Middle frontal gyrus (tissue), 1 donor: ENCODE data around the gene STIMATE.

Experiments used
- DNase-seq: peaks from one replicate; pipeline ENCODE4 v3.0.0-alpha.2; 2015; ENCODE audit warnings: low spot score; ENCODE audit errors: extremely low spot score

STIMATE gene

DNA sequence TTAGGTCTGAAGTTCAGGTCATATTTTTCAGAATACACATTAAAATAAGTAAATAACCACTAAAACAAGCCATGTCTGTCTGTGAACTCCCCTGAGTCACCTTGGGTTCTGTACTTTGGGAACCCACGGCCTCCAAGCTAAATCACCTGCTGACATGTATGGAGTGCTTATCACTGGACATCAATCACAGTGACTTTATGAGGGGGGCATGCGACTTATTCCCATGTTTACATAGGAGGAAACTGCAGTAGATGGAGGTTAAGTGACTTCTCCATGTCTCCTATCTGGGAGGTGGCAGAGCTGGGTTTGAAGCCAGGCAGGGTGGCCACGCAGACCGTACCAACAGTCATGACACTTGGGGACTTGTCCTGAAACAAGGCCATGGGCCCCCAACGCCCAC lies 75.0 kb downstream of the STIMATE start:
- no peak for DNase-seq

DNA sequence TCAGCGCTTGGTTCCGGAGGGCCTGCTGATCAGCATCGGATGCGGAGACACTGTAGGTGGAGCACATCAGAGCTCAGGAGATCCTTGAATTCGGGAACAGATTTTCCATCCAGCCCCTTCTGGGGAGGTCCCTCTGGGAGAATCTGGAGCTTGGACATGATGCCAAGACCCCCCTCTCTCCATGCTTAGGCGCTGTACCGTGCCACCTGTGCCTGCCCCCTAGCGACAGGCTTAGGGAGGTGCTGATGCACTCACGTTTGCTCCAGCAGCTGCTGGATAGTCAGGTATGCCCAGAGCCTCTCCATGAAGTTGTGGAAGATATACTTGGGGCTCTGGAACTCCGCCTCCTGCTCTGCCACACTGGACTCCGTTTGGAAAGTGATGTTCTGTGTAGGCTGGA lies 76.6 kb downstream of the STIMATE start:
- no peak for DNase-seq

DNA sequence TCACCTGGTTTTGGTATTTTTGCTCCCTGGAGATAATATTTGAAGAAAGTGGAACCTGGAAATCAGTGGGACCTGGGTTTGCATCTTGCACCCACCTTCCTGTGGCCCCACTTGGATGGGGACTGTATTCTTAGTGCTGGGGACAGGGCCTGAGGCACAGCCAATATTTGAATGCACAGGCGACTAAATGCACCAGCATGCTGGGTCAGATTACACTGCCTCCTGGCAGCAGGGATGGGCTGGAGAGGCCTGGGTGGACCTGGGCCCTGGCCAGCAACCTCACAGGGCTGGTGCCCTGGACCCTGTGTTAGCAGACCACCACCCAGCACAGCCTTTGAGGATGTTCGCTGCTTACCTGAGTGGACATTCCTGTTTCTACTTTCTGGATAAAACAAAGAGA lies 77.4 kb downstream of the STIMATE start:
- DNase-seq: no peak

DNA sequence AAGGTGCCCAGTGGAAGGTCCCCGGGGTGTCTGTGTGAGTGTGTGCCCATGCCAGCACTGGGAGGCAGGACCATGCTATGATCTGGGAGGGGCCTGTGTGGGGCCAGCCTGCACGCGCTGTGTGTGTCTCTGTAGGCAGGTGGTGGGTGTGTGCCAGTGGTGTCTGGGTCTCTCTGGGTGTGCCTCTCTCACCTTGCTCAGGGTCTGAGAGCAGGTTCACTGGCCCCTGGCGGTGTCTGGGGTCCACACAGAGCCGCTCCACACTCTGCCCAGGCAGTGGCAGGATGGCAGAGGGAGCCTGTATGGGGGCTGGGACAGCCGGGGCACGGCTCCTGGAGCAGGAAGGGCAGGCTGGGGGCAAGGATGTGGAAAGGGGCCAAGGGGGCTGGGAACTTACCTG lies 79.5 kb downstream of the STIMATE start:
- no peak for DNase-seq

DNA sequence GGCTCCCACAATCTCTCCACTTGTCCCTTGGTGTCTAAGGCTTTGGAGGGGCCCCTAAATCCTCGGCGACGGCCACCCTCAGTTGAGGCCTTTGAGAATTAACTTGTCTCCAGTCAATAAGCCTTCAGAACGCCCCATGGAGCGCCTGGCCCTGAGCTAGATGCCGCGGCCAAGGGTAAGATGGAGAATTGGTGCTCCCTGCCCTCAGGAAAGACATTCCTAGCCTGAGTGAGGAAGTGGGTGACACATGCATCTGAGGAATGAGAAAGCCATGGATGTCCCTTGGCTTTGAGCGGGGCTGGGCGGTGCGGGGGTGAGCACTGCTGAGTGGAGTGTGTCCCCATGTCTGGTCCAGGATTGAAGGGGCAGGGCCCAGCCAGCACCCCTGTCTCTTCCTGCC lies 80.1 kb downstream of the STIMATE start:
- no peak for DNase-seq

DNA sequence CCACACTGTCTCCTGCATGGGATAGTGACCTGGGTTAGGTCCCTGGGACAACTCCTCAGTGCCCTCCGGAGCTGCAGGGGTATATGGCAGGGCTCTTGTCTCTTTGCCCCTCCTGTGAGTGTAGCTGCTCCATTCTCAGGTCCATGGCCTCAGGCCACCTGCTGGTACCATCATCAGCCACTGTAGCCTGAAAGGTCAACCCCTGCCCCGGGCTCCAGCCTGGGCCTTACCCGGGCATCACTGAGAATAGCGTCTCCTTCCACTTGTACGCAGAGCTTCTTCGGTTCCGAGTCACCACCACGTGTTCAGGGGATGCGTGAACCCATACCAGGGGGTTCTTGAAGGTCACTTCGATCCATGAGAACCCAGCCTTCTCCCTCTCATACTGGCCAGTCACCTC lies 80.7 kb downstream of the STIMATE start:
- no peak for DNase-seq

DNA sequence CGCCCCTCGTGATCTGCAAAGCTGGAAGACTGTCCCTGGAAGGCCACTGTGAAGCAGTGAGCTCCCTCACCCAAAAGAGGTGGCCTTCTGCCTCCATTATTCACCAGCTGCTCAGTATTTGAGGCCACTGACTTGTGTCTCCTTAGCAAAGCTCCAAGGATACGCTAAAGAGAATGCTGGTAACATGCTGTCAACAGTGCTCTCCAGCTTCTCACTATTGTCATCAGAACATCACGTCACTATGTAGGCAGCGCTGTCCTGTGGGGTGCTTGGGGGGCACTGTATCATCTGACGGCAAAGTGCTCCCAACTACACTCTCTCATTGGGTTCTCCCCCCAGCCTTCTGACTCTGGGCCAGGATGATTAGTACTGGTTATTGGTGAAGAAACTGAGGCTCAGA lies 81.1 kb downstream of the STIMATE start:
- DNase-seq: no peak

DNA sequence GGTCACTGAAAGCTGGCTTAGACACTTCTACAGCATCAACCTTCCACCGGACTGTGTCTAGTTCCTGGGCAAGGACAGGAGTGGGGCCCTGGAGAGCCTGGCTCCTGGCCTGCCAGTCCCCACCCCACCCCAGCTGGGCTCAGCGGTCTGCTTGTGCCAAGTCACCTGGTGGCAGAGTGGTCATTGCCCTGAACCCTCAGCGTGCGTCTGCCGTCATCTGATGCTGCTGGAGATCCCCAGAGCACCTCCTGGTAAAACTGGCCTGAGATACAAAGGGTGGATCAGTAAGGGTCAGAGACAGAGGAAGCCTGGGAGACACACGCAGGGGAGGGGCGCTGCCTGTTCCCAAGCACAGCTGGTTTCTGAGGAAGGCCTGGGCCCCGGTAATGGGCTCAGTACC lies 83.5 kb downstream of the STIMATE start:
- DNase-seq: no peak

DNA sequence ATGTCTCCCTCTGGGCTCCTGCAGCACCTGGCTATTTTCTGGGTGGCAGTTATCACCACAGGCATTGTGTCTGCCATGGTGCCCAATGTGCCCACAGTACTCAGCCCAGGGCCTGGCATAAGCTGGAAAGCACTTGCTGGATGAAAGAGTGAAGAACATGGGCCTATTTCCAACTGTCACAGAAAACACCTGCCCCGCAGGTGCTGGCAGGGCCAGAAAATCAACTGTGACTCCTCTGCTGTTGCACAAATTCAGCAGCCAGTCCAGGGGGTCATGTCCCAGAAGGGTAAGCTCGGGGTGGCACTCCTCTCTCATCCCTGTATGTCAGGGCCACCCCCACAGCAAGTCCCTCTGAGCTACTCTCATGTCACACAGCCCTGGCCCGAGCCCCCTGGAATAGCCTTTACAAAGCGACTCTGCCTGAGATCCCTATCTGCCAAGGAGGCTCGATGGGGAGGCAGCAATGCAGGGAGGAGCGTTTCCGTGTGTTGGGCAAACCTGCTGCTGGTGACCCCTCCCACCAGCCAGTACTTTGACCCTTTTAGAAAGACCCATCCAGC lies 85.8 kb downstream of the STIMATE start:
- no peak for DNase-seq

DNA sequence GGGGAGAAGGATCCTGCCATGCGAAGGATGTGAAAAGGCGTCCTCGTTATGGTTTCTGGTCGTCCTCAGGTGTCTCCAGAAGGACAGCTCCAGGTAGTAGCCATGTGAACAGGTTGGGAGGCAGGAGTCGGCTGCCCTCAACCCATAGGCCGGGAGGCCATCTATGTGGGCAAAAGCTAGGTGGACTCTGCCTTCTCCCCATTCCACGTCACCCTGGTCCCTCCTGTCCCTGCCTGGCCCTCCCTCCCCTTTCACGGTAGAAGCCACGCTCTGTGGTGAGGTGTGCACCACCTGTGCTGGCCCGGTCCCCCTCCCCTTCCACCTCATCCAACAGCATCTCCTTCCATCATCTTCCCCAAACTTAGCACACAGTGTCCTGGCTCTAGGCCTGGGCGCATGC lies 86.4 kb downstream of the STIMATE start:
- DNase-seq: no peak

DNA sequence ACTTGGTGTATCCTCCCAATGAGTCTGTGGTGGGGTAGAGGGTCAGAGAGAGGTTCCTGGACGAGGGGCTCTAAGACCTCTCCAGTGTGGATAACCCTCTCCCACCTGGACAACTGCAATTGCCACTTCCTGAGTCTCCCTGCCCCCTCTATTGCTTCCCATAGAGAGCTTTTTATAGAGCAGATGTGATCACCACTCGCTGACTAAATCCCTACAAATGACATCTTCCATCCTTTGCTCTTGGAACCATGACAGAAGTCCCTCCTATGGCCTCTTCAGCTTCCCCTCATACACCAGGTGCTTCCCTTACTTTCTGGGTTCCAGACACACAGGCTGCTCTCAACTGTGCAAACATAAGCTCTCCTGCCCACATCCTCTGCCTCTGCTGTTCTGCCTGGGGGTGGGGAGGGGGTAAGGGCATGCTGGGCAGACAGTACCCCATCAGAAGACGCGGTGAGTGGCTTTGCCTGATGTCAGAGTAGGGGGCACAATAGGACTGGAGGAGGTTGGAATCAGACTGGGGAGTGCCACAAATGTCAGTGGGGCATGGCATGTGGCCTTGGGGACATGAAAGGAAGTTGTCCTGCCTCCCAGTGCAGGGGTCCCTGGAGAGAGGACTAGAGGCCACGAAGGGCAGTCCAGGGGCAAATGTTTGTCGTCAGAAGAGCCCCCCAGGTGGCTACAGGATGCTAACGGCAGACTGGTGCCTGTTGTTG lies 87.5 kb downstream of the STIMATE start:
- DNase-seq: no peak

DNA sequence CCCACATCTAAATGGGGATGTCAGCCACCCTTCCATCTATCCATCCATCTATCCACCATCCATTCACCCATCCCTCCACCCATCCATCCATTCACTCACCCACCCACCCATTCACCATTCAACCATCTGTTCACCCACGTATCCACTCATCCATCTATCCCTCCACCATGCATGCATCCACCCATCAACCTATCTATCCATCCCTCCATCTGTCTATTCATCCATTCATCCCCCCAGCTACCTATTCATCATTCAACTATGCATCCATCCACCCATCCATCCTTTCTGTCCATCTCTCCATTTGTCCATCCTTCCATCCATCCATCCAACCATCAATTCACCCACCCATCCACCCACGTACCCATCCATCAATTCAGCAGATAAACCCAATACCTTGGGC lies 88.2 kb downstream of the STIMATE start:
- no peak for DNase-seq

DNA sequence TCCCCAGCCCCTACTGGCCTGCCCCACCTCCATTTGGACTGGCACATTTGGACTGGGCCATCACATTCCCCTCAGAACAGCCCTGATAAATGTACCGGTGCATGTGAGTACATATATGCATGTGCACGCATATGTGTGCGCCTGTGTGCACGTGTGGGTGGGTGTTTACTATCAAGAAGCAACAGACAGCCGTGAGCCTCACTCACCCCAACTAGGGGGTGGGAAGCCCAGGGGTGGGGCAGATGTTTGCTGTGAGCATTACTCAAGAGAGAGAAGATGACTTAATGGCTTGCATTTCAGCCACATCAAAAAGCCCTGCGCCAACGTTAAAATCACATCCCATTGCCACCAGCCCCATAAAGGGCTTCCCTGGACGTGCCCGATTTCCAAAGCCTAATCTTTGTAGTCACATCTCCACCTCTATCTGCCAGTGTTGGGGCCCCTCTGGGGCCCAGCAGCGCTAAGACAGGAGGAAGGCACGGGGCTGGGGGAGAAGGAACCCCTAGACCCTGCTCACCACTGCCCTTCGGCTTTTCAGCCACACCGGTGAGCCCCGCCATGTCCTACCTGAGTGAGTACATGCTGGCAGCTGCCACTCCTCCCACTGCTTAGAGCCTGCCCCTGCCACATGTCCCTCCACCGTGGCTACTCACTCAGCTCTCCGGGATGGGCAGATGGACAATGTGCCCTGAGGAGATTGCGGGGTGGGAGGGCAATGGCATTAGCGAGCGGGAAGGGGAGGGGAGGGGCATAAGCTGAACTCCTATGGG lies 91.9 kb downstream of the STIMATE start:
- no peak for DNase-seq

DNA sequence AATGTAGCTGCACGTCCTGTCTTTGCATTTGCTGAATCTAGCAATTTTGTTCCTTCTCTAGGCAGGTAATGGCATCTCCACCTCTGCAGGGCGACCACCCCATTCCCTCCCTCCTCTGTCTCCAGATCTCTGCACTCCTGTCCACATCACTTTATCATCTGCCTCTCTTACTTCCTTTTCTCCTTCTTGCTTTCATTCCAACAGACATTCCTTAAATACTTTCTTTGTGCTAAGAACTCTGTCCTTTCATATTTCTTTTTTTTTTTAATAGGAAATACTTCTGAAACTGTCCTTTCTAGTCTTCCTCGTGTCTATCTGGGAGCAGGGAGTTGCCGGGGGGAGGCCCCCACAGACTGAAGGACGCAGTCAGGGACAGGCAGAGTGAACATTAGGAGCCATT lies 95.5 kb downstream of the STIMATE start:
- no peak for DNase-seq

DNA sequence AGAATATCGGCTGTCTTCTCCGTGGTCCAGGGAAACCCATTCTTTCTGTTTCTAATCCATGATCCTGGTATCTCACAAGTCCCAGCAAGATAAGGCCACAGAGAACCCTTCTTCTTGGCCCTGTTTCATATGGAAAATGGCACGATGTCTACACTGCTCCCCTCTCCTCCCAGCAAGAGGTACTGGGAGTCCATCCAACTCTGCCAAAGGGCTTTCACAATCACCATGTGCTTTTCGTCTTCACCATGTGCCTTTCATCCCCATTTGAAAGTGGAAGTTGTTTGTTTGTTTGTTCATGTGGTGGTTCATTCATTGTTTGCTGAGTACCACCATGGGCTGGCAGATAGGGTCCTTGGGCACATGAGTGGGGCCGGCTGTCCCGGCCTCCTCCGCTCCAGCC lies 97.3 kb downstream of the STIMATE start:
- no peak for DNase-seq

DNA sequence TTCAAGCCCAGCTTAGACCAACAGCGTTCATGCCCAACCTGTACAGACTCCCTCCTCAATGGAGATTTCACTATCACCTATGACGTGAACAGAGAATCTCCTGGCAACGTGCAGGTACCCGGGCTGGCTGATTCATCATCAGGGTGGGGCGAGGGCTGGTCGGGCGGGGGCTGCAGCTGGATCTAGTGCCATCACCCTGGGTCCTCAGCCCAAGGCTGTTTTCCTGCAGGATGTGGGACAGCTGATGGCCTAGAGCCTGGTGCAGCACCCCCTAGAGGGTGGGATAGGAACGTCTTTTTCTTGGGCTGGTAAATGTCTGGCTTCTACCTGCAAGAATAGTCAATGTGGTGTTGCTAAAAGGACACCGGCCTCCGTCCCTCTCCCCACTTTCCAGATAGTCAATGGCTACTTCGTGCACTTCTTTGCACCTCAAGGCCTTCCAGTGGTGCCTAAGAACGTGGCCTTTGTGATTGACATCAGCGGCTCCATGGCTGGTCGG lies 98.3 kb downstream of the STIMATE start:
- no peak for DNase-seq

DNA sequence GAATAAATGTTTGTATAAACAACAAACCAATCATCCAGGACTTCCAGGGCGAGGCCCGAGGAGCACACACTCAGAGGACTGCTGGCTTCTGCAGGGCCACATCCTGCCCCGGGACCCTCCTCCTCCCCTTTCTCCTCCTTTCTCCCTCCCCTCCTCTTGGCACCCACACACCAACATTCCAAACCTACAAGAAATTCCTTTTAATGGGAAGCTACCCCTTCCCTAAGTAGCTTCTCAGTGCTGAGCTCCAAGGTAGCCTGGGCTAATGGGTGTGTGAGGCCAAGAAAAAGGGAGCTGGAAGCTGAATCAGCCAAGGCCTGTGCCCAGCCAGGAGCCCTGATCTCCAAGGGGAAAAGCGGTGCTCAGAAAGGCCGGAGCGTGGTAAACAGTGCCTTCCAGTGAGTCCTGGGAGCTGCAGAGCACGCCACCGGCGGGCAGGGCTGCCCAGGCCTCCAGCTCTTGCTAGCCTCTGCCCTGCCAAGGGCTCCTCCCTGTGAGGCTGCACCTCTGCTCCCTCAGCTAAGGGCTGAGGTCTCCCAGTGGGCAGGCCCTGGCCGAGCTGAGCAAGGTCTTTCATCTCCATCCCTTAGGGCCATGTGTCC lies 98.9 kb downstream of the STIMATE start:
- DNase-seq: no peak

DNA sequence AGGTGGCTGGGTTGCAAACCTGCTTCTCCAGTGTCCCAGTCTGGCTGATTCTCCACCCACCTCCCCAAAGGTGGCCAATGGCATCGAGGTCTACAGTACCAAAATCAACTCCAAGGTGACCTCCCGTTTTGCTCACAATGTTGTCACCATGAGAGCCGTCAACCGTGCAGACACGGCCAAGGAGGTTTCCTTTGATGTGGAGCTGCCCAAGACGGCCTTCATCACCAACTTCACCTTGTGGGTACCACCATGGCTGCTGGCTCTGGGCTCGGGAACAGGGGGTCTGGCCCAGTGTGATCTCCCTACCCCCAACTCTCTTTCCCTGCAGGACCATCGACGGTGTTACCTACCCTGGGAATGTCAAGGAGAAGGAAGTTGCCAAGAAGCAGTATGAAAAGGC lies 100.9 kb downstream of the STIMATE start:
- no peak for DNase-seq

DNA sequence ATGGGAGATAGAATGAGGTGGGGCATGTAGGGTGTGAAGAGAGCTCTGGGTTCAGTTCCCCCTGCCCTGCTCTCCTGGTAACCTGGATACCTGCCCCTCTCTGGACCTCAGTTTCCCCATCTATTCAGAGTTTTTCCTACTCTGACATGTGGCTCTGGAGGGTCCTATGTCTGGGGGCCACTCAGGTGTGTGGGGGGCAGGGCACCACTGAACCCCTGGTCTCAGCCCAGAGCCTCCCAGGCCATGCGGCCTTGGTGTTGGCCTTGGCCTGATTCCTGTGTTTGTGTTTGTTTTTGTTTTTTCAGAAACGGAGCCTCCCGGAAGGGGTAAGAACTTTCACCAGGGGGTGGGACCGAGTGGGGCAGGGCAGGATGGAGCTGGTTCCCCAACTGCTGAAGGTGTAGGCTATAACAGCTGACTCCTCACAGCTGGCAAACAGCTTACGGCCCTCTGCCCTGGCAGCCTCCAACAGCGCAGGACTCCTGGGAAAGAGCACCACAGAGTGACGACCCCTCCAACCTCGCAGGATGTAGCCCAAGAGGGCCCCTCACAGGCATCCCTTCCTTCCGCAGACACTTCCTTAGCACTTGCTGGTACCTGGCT lies 101.9 kb downstream of the STIMATE start:
- no peak for DNase-seq

DNA sequence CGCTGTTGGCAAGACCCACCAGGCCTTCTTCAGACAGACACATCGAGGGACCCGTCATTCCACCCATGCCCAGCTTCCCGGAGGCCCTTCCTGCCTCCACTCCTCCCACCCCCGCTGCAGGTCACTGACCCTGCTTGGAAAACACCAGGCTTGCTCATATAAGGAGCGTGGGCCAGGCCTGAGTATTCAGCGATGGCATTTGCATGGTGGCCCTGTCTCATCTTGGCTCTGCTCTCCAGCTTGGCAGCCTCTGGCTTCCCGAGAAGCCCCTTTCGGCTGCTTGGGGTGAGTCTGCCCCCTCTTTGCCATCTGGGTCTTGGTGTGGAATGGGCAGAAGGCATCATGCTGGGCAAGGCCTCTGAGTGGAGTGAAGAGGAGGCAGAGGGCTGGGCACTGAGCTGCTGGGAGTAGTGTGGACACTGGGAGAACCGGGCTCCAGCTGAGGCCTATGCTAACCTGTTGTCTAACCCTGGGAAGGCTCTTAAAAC lies 102.7 kb downstream of the STIMATE start, which contains the start of gene ITIH3:
Gene ITIH3 (plus strand): TSS at position 185 of the 488 bp plus-strand sequence. CDS start 8 bp downstream, at position 193.
- DNase-seq: no peak
